H1 (cell line): ENCODE results near the gene ARAP3. TPM values are rescaled to one million over a fixed set of nuclear protein-coding genes. Genes with fewer than 3 reads are reported as not detected.

Source experiments
- CTCF ChIA-PET: fragments of 300-600 bp; sonication (Branson Sonifier 250); formaldehyde crosslinking; loops from one replicate; lab custom pipeline; 2021; ENCODE audit not compliant: partially characterized antibody; lab: Charles Lee
- POLR2A ChIA-PET: fragments of 300-600 bp; sonication (Branson Sonifier 250); formaldehyde crosslinking; loops from one replicate; lab custom pipeline; 2021; ENCODE audit warnings: inconsistent platforms; ENCODE audit not compliant: partially characterized antibody; lab: Charles Lee
- DNase-seq, 2 experiments: peaks; one replicate each; pipeline versions ENCODE4 v3.0.0 to v3.0.0-alpha.2; 2010 to 2022; ENCODE audit warnings: low spot score in 2 of 2, low read depth in 1 of 2, mixed read lengths in 1 of 2
- FAIRE-seq: peaks from 2 replicates; lab custom pipeline; 2011; peaks lifted over from hg19 to GRCh38; lab: Jason Lieb, UNC
- H2AFZ ChIP-seq: 2 replicates; pipeline ENCODE4 v1.8.1; 2012; ENCODE audit warnings: low read length, inconsistent platforms
- H2AK5ac ChIP-seq: 2 replicates; pipeline ENCODE4 v1.6.1; 2013; ENCODE audit warnings: low read depth, low read length
- H2BK120ac ChIP-seq: replicated peaks from 2 replicates; pipeline ENCODE3; 2013; ENCODE audit warnings: low read depth, low read length, inconsistent platforms
- H2BK12ac ChIP-seq: 2 replicates; pipeline ENCODE4 v1.6.1; 2013; ENCODE audit warnings: low read depth, low read length
- H2BK15ac ChIP-seq: 2 replicates; pipeline ENCODE4 v1.6.1; 2013; ENCODE audit warnings: low read length
- H2BK20ac ChIP-seq: 2 replicates; pipeline ENCODE4 v1.6.1; 2013; ENCODE audit warnings: low read length
- H2BK5ac ChIP-seq: 2 replicates; pipeline ENCODE4 v1.6.1; 2013; ENCODE audit warnings: low read depth, low read length
- H3K14ac ChIP-seq: 2 replicates; pipeline ENCODE4 v1.6.1; 2013; ENCODE audit warnings: inconsistent platforms; ENCODE audit not compliant: insufficient read length
- H3K18ac ChIP-seq: 2 replicates; pipeline ENCODE4 v1.6.1; 2013; ENCODE audit warnings: low read length; ENCODE audit errors: extremely low read depth
- H3K23ac ChIP-seq: 2 replicates; pipeline ENCODE4 v1.6.1; 2013; ENCODE audit warnings: inconsistent platforms; ENCODE audit not compliant: insufficient read length
- H3K23me2 ChIP-seq: 2 replicates; pipeline ENCODE4 v1.6.1; 2013; ENCODE audit warnings: low read depth, low read length
- H3K27ac ChIP-seq: 2 replicates; pipeline ENCODE4 v1.6.1; 2011; ENCODE audit warnings: low read depth, low read length, inconsistent platforms
- H3K27me3 ChIP-seq, 4 experiments: replicated peaks in 1 of 4; 1 replicate in 1 of 4; 2 replicates in 3 of 4; pipeline versions ENCODE4 v1.6.1 to v1.8.1; 2011 to 2013; ENCODE audit warnings: low read length in 3 of 4, mild to moderate bottlenecking in 3 of 4, inconsistent platforms in 2 of 4, mixed read lengths in 2 of 4, moderate library complexity in 1 of 4; ENCODE audit not compliant: control insufficient read depth in 3 of 4, insufficient read depth in 3 of 4; ENCODE audit errors: extremely low read depth in 1 of 4
- H3K36me3 ChIP-seq, 4 experiments: 2 replicates each; pipeline versions ENCODE4 v1.6.1 to v1.8.1; 2011 to 2013; ENCODE audit warnings: mild to moderate bottlenecking in 4 of 4, low read length in 3 of 4, moderate library complexity in 2 of 4, control low read depth in 1 of 4, inconsistent platforms in 1 of 4; ENCODE audit not compliant: insufficient read depth in 4 of 4, control insufficient read depth in 2 of 4
- H3K4ac ChIP-seq: replicated peaks from 2 replicates; pipeline ENCODE3; 2013; ENCODE audit warnings: low read length, low read depth, mixed read lengths, inconsistent platforms; ENCODE audit not compliant: insufficient read length
- H3K4me1 ChIP-seq, 4 experiments: replicated peaks in 1 of 4; 1 replicate in 1 of 4; 2 replicates in 3 of 4; pipeline versions ENCODE4 v1.6.1 to v1.8.1; 2011 to 2013; ENCODE audit warnings: low read length in 3 of 4, inconsistent platforms in 2 of 4, mixed read lengths in 1 of 4; ENCODE audit not compliant: insufficient read depth in 4 of 4, control insufficient read depth in 3 of 4
- H3K4me2 ChIP-seq, 2 experiments: 2 replicates each; pipeline versions ENCODE4 v1.6.1 to v1.8.1; 2011 to 2013; ENCODE audit warnings: low read depth in 2 of 2, low read length in 2 of 2, control low read depth in 1 of 2, inconsistent platforms in 1 of 2, mild to moderate bottlenecking in 1 of 2; ENCODE audit not compliant: insufficient read depth in 1 of 2
- H3K4me3 ChIP-seq, 4 experiments: fragments of 200-600, 300-600 bp in 1 of 4; sonication (generic), shearing (Covaris generic), sonication (Bioruptor Twin) in 1 of 4; 2 replicates each; pipeline versions ENCODE4 v1.5.1 to v1.8.1; 2011 to 2016; ENCODE audit warnings: low read length in 4 of 4, low read depth in 3 of 4, control low read depth in 2 of 4, inconsistent platforms in 2 of 4, mild to moderate bottlenecking in 2 of 4, mixed read lengths in 1 of 4, moderate library complexity in 1 of 4; ENCODE audit not compliant: insufficient read depth in 2 of 4; ENCODE audit errors: extremely low read depth in 1 of 4
- H3K56ac ChIP-seq: replicated peaks from 2 replicates; pipeline ENCODE3; 2013; ENCODE audit warnings: low read depth, mild to moderate bottlenecking, mixed read lengths, low read length, inconsistent platforms; ENCODE audit not compliant: insufficient read length
- H3K79me1 ChIP-seq: 2 replicates; pipeline ENCODE4 v1.6.1; 2013; ENCODE audit warnings: low read depth, low read length, control low read depth
- H3K79me2 ChIP-seq, 2 experiments: 2 replicates each; pipeline versions ENCODE4 v1.6.1 to v1.8.1; 2012 to 2013; ENCODE audit warnings: low read length in 2 of 2, mild to moderate bottlenecking in 2 of 2, inconsistent platforms in 1 of 2; ENCODE audit not compliant: insufficient read depth in 2 of 2, control insufficient read depth in 1 of 2
- H3K9ac ChIP-seq, 4 experiments: replicated peaks in 1 of 4; 1 replicate in 1 of 4; 2 replicates in 3 of 4; pipeline versions ENCODE4 v1.6.1 to v1.8.1; 2011 to 2013; ENCODE audit warnings: low read depth in 3 of 4, low read length in 3 of 4, control low read depth in 2 of 4, mild to moderate bottlenecking in 2 of 4, moderate library complexity in 2 of 4, inconsistent platforms in 1 of 4; ENCODE audit errors: extremely low read depth in 1 of 4
- H3K9me3 ChIP-seq, 2 experiments: 2 replicates each; pipeline versions ENCODE4 v1.6.1 to v1.8.1; 2012 to 2013; ENCODE audit warnings: mild to moderate bottlenecking in 2 of 2, moderate library complexity in 2 of 2, control low read depth in 1 of 2, inconsistent platforms in 1 of 2, low read depth in 1 of 2, low read length in 1 of 2, mixed read lengths in 1 of 2; ENCODE audit not compliant: insufficient read depth in 2 of 2
- H4K20me1 ChIP-seq, 2 experiments: replicated peaks in 1 of 2; 2 replicates each; pipeline versions ENCODE3 to v1.8.1; 2011 to 2013; ENCODE audit warnings: inconsistent platforms in 2 of 2, low read length in 2 of 2, mild to moderate bottlenecking in 1 of 2; ENCODE audit not compliant: insufficient read depth in 2 of 2, control insufficient read depth in 1 of 2
- H4K5ac ChIP-seq: 2 replicates; pipeline ENCODE4 v1.6.1; 2013; ENCODE audit warnings: low read length, low read depth, mixed read lengths, inconsistent platforms; ENCODE audit not compliant: insufficient read length
- H4K8ac ChIP-seq: 2 replicates; pipeline ENCODE4 v1.8.0; 2013; ENCODE audit warnings: mild to moderate bottlenecking, moderate library complexity, low read length, inconsistent platforms; ENCODE audit not compliant: insufficient read depth; ENCODE audit errors: extremely low read depth
- H4K91ac ChIP-seq: replicated peaks from 2 replicates; pipeline ENCODE3; 2013; ENCODE audit warnings: low read length, mixed read lengths, inconsistent platforms; ENCODE audit not compliant: insufficient read length
- CBX8 ChIP-seq: fragments of 300-800, 300-1000 bp; sonication (generic); IDR thresholded peaks from 2 replicates; pipeline ENCODE4 v1.7.1; 2016; ENCODE audit warnings: low read depth, low read length, borderline replicate concordance
- CEBPB ChIP-seq: IDR thresholded peaks from 2 replicates; pipeline ENCODE4 v1.6.1; 2012; ENCODE audit warnings: low read depth, low read length
- GABPA ChIP-seq: IDR thresholded peaks from 2 replicates; pipeline ENCODE4 v1.6.1; 2011; ENCODE audit warnings: mild to moderate bottlenecking, low read length, moderate library complexity, borderline replicate concordance; ENCODE audit not compliant: insufficient read depth
- KDM4A ChIP-seq: IDR thresholded peaks from one replicate; pipeline ENCODE4 v1.7.1; 2012; ENCODE audit warnings: low read depth, mild to moderate bottlenecking, moderate library complexity, low read length, inconsistent platforms; ENCODE audit not compliant: severe bottlenecking
- MAFK ChIP-seq: IDR thresholded peaks from 2 replicates; pipeline ENCODE4 v1.6.1; 2012; ENCODE audit warnings: low read depth, mild to moderate bottlenecking, improper control_type of control experiment, low read length
- SAP30 ChIP-seq: fragments of 300-600 bp; sonication (generic); IDR thresholded peaks from 2 replicates; pipeline ENCODE4 v1.7.1; 2012; ENCODE audit warnings: low read length, moderate library complexity, mild to moderate bottlenecking, inconsistent platforms; ENCODE audit not compliant: insufficient read depth, insufficient replicate concordance
- WGBS, 2 experiments: shearing (Covaris generic) in 1 of 2; methylation state at CpG; one replicate each; pipeline versions ENCODE4 v1.1.6 to v1.1.7; 2013 to 2015; ENCODE audit warnings: low lambda C conversion rate in 2 of 2, mixed read lengths in 2 of 2, inconsistent platforms in 1 of 2, low coverage in 1 of 2, missing lambda C conversion rate in 1 of 2; ENCODE audit not compliant: insufficient replicate concordance in 2 of 2, insufficient coverage in 1 of 2, insufficient read length in 1 of 2; ENCODE audit errors: extremely low coverage in 1 of 2, missing lambda C conversion rate in 1 of 2; 5-methylcytosine and 5-hydroxymethylcytosine counted together
- polyA plus RNA-seq, 7 experiments: library from polyadenylated mRNA; depleted of rRNA in 3 of 7; stranded (reverse) in 5 of 7; unstranded in 2 of 7; fragments of >200 nt in 5 of 7; fragments of 200-250 nt in 2 of 7; gene quantifications; 1 replicate in 5 of 7; 2 replicates in 1 of 7; 4 replicates in 1 of 7; pipeline versions ENCODE4 v1.2.1 to v1.2.3, GENCODE V29; 2011 to 2013; ENCODE audit warnings: missing spikeins in 2 of 7, mixed read lengths in 2 of 7
- total RNA-seq: library from RNA; stranded (reverse); fragmentation: NEBNext Ultra II Directional; extraction: Animal tissue kit (Norgen Biotek cat#: 25700); gene quantifications from 2 replicates; pipeline ENCODE4 v1.2.1, GENCODE V29; 2021
- TF ChIP-seq, protein P1 (sequence below), 3 experiments: IDR thresholded peaks; 1 replicate in 2 of 3; 2 replicates in 1 of 3; pipeline versions ENCODE4 v1.5.1 to v1.6.1; 2011; ENCODE audit warnings: low read length in 3 of 3, mild to moderate bottlenecking in 3 of 3, inconsistent platforms in 2 of 3, low read depth in 1 of 3, moderate library complexity in 1 of 3; ENCODE audit not compliant: insufficient read depth in 1 of 3; ENCODE audit errors: control extremely low read depth in 1 of 3
- TF ChIP-seq, protein P2 (sequence below): IDR thresholded peaks from 2 replicates; pipeline ENCODE4 v1.6.1; 2011; ENCODE audit warnings: low read depth, mild to moderate bottlenecking, low read length; ENCODE audit not compliant: insufficient read depth

The ARAP3 gene
- total and polyA plus RNA-seq, 2 of the 8 experiments (the other 6 are each of a cell fraction or from before 2014, with no cell fraction given): 14.4 to 48.6 TPM

DNA sequence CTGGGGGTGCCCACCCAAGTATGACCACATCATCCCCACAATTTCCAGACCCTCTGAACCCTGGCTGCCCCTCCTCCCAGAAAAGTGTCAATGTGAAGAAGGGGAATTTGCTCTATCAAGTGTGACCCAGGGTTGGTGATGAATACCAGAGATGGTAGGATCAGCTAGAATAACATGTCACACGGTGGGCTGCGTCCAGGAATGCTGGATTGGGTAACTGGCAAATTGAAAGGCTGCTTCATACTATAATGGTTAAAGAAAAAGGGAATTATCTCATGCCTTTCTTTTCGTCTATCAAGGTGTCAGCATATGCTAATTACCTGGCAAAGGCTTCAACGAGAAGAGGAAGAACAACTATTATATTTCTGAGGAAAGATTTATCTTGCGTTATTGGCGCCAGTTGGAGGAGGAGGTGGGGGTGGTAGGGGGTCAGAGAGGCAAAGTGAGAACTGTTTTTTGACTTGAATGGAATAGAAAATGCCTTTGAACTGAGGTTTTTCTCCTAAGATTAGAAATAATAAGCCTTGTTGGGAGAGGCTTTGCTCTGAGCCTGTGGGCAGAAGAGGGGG is 27.8 kb upstream of the ARAP3 start:
- Histone ChIP-seq H4K91ac (no peak overlapping the region), H3K4me1 (no peaks in the 10 kb centered on the region), H2BK20ac (no peak overlapping the region), H2BK5ac (no peak overlapping the region), H3K27me3 (peaks cover 0 to 3% (median under 1%) of the 10 kb centered on the region in 4 experiments; a peak in 5 of 7 replicates), H3K9me3 (no peaks in the 10 kb centered on the region), H2AFZ (no peak overlapping the region), H3K27ac (no peak overlapping the region), H3K4me3 (no peak overlapping the region), H2BK120ac (no peak overlapping the region), H3K23me2 (no peaks in the 10 kb centered on the region), H4K5ac (no peak overlapping the region), H3K79me1 (no peaks in the 10 kb centered on the region), H3K79me2 (no peaks in the 10 kb centered on the region), H3K4ac (no peak overlapping the region), H4K20me1 (no peaks in the 10 kb centered on the region), H3K4me2 (no peak overlapping the region), H3K36me3 (no peaks in the 10 kb centered on the region), H3K9ac (no peak overlapping the region), H2BK15ac (no peak overlapping the region), H3K18ac (no peak overlapping the region), H3K56ac (no peak overlapping the region), H4K8ac (no peak overlapping the region; the same call in 1 of the 2 replicates), H3K23ac (no peak overlapping the region), H2BK12ac (no peak overlapping the region), H2AK5ac (no peak overlapping the region), H3K14ac (no peak overlapping the region)
- 82% methylated on average over 6 of the region's 6 CpGs; no CpG with 5 or more reads in 1 of the 2 experiments for WGBS, 2 experiments
- DNase-seq: no peak
- CTCF ChIA-PET: interaction anchor here (1.1 to 11.5 kb wide), 10 partner anchors 8 to 136 kb away, joined by 3 to 95 read pairs (median 5); no protein-coding TSS in a partner anchor
- FAIRE-seq: no peak
- POLR2A ChIA-PET: interaction anchor here (2.5 kb wide), 1 partner anchor 167 kb away, joined by 9 read pairs; no protein-coding TSS in a partner anchor
- TF ChIP-seq KDM4A (no peak), GABPA (no peak), MAFK (no peak), CEBPB (no peak), CBX8 (no peak), SAP30 (no peak)
- TF ChIP-seq, protein P1, sequence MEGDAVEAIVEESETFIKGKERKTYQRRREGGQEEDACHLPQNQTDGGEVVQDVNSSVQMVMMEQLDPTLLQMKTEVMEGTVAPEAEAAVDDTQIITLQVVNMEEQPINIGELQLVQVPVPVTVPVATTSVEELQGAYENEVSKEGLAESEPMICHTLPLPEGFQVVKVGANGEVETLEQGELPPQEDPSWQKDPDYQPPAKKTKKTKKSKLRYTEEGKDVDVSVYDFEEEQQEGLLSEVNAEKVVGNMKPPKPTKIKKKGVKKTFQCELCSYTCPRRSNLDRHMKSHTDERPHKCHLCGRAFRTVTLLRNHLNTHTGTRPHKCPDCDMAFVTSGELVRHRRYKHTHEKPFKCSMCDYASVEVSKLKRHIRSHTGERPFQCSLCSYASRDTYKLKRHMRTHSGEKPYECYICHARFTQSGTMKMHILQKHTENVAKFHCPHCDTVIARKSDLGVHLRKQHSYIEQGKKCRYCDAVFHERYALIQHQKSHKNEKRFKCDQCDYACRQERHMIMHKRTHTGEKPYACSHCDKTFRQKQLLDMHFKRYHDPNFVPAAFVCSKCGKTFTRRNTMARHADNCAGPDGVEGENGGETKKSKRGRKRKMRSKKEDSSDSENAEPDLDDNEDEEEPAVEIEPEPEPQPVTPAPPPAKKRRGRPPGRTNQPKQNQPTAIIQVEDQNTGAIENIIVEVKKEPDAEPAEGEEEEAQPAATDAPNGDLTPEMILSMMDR (IDR thresholded peaks at IDR 0.05; ENCODE audit: control extremely low read depth in 1 of 3, insufficient read depth in 1 of 3, low read depth in 1 of 3, low read length in 3 of 3): no peak
- TF ChIP-seq, protein P2, sequence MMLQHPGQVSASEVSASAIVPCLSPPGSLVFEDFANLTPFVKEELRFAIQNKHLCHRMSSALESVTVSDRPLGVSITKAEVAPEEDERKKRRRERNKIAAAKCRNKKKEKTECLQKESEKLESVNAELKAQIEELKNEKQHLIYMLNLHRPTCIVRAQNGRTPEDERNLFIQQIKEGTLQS: no peak
